Measurements from ENCODE around the gene BUB1B.

DNA sequence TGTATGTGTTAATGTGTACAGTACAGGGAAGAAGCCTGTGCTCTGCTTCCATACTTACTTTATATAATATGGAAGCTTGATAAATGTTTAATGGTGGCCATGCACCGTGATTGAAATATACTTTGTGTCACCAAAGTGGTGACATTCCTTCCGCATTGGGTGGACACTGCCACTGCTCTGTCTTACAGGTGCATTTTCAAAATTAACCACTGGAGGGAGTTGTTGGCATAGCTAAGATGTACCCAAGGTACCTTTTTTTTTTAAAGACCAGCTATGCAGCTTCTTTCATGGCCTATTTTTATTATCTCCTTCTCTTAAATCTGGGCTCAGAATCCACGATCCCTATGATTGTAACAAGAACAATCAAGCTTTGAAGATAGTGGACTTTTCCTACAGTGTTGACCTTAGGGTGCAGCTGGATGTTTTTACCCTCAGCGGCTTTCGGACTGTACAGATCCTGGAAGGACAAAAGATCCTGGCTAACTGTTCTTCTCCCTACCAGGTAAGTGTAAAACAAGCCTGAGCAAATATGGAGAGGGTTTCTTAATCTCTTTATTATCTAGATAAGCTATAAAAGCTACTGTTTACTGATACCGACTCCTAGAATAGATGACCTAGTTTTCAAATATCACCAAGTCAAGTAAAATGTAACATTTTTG lies 56.4 kb downstream of the BUB1B start:
- TF ChIP-seq, protein P1, sequence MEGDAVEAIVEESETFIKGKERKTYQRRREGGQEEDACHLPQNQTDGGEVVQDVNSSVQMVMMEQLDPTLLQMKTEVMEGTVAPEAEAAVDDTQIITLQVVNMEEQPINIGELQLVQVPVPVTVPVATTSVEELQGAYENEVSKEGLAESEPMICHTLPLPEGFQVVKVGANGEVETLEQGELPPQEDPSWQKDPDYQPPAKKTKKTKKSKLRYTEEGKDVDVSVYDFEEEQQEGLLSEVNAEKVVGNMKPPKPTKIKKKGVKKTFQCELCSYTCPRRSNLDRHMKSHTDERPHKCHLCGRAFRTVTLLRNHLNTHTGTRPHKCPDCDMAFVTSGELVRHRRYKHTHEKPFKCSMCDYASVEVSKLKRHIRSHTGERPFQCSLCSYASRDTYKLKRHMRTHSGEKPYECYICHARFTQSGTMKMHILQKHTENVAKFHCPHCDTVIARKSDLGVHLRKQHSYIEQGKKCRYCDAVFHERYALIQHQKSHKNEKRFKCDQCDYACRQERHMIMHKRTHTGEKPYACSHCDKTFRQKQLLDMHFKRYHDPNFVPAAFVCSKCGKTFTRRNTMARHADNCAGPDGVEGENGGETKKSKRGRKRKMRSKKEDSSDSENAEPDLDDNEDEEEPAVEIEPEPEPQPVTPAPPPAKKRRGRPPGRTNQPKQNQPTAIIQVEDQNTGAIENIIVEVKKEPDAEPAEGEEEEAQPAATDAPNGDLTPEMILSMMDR (conservative IDR thresholded peaks at IDR 0.05 in 1 of 2, IDR thresholded peaks at IDR 0.05 in 1 of 2; ENCODE audit: extremely low read depth in 1 of 2, insufficient read depth in 1 of 2, low read depth in 1 of 2, low read length in 2 of 2) = peak; percentile 79 to 81
- TF ChIP-seq EZH2 (IDR thresholded peaks at IDR 0.05; ENCODE audit: borderline replicate concordance, low read length) = no peak

Data from mammary epithelial cell (primary cell).